ENCODE results near the gene TPTE2. TPM values are rescaled to one million over a fixed set of nuclear protein-coding genes. Genes with fewer than 3 reads are reported as not detected.
"Not testable (repeated sequence)": the region's sequence is repeated elsewhere in the genome, so short reads cannot be mapped to it uniquely, and the experiment has no call there.

Gene TPTE2
- total RNA-seq (2014; rRNA removed; shearing (Covaris generic)) (not detected in 2 replicates), polyA plus RNA-seq (2016; fragmentation: Nextera tagmentation; extraction: Ambion mirVana) (not detected in 2 replicates)
- long read RNA-seq: 0 reads

DNA sequence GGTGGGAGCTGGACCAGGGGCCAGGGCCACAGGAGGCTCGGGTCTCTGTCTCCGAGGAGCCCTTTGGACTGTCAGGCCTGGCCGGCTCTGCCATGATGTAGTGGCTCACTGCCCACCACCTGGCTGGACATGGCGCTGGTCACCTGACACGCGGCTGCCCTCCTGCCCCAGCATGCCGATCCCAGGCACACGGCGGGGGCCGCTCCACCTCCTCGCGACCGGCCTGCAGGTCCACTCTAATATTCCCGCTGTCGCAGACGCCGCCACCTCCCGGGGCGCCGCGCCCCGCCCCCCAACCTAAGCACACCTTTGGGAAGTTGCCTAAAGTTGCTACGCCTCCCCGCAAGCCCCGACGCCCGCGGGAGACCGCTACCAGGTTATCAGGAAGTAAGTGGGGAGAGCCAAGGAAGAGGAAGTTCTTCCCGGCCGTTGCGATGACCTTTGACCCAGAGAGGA lies at the start of gene TPTE2:
TPTE2 (minus strand) TSS at position 406 of the 456 bp plus-strand sequence. CDS start 58,298 bp downstream, outside the sequence.
- H3K4me1 Mint-ChIP-seq; H3K4me1 ChIP-seq (ENCODE audit: insufficient read depth); H3K27ac Mint-ChIP-seq; H3K27me3 ChIP-seq (ENCODE audit: insufficient read depth); H3K79me2 ChIP-seq (replicated peaks; ENCODE audit: insufficient read depth); H4K20me1 ChIP-seq (replicated peaks; ENCODE audit: insufficient read depth); H3K9me2 ChIP-seq (ENCODE audit: insufficient read depth); H3K4me3 Mint-ChIP-seq; H3K36me3 Mint-ChIP-seq (ENCODE audit: low read depth); H3F3A ChIP-seq (replicated peaks; ENCODE audit: low read depth); H3K27ac ChIP-seq (ENCODE audit: low read depth); H3K4me2 ChIP-seq; H3K27me3 Mint-ChIP-seq (ENCODE audit: insufficient read depth, low read depth, poor library complexity); ATAC-seq; DNase-seq (ENCODE audit: low spot score); H2AFZ ChIP-seq; H3K4me3 ChIP-seq; H3K36me3 ChIP-seq (ENCODE audit: insufficient read depth): not testable (repeated sequence)
- H3K9me3 Mint-ChIP-seq: peaks cover 50% of the 10 kb centered on the region

DNA sequence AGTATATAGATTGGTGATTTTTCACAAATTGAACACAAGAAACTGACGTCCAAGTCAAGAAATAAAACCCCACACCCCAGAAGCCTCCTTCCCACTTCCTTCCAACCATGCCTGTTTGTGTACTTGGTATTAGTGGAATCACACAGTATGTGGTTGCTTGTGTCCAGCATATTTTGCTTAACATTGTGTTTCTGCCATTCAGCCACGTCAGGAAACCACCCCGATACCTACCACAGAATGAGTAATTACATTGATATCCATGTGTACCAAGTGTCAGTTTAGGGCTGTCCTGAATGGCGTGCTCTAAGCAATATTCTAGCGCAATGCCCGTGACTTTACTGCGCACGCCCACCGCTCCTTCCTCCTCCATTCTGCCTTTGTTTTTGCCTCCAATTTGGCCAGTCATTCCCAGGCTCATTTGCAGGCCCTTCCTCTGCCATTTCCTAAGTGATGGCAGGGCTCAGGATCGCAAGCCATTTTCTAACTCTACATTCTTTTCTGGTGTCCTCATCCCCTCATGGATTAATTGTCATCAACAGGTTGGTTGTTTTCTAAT lies 46.3 kb upstream of the TPTE2 start:
- H3K9me3 Mint-ChIP-seq: peaks cover 65% of the 10 kb centered on the region
- Histone ChIP-seq H3K4me3 (no peak overlapping the region), H4K20me1 (replicated peaks; ENCODE audit: insufficient read depth) (no peaks in the 10 kb centered on the region), H3K4me2 (no peak overlapping the region), H3K79me2 (replicated peaks; ENCODE audit: insufficient read depth) (peaks cover 13% of the 10 kb centered on the region), H3K4me1 (ENCODE audit: insufficient read depth) (no peaks in the 10 kb centered on the region; the same call in 1 of the 2 replicates), H3K36me3 (ENCODE audit: insufficient read depth) (peaks cover 7% of the 10 kb centered on the region), H3K9me2 (ENCODE audit: insufficient read depth) (no peaks in the 10 kb centered on the region), H3K27ac (ENCODE audit: low read depth) (0 out of 2 replicates have a peak overlapping the region, but pooled peaks have one; percentile 23), H2AFZ (no peak overlapping the region), H3K27me3 (ENCODE audit: insufficient read depth) (peaks cover 17% of the 10 kb centered on the region), H3F3A (replicated peaks; ENCODE audit: low read depth) (peaks cover 3% of the 10 kb centered on the region; the same call in 1 of the 2 replicates)
- DNase-seq (ENCODE audit: low spot score) (no peak), ATAC-seq (no peak)
- peaks cover 55% of the 10 kb centered on the region for H3K36me3 Mint-ChIP-seq (ENCODE audit: low read depth)
- H3K27me3 Mint-ChIP-seq (ENCODE audit: insufficient read depth, low read depth, poor library complexity): peaks cover 6% of the 10 kb centered on the region
- no peaks in the 10 kb centered on the region; the same call in 1 of the 3 replicates for H3K4me1 Mint-ChIP-seq
- no peak overlapping the region for H3K4me3 Mint-ChIP-seq
- H3K27ac Mint-ChIP-seq: no peak overlapping the region
- no peak for TF ChIP-seq JUNB (IDR thresholded peaks at IDR 0.05; ENCODE audit: unreplicated experiment)
- TF ChIP-seq, protein P1, sequence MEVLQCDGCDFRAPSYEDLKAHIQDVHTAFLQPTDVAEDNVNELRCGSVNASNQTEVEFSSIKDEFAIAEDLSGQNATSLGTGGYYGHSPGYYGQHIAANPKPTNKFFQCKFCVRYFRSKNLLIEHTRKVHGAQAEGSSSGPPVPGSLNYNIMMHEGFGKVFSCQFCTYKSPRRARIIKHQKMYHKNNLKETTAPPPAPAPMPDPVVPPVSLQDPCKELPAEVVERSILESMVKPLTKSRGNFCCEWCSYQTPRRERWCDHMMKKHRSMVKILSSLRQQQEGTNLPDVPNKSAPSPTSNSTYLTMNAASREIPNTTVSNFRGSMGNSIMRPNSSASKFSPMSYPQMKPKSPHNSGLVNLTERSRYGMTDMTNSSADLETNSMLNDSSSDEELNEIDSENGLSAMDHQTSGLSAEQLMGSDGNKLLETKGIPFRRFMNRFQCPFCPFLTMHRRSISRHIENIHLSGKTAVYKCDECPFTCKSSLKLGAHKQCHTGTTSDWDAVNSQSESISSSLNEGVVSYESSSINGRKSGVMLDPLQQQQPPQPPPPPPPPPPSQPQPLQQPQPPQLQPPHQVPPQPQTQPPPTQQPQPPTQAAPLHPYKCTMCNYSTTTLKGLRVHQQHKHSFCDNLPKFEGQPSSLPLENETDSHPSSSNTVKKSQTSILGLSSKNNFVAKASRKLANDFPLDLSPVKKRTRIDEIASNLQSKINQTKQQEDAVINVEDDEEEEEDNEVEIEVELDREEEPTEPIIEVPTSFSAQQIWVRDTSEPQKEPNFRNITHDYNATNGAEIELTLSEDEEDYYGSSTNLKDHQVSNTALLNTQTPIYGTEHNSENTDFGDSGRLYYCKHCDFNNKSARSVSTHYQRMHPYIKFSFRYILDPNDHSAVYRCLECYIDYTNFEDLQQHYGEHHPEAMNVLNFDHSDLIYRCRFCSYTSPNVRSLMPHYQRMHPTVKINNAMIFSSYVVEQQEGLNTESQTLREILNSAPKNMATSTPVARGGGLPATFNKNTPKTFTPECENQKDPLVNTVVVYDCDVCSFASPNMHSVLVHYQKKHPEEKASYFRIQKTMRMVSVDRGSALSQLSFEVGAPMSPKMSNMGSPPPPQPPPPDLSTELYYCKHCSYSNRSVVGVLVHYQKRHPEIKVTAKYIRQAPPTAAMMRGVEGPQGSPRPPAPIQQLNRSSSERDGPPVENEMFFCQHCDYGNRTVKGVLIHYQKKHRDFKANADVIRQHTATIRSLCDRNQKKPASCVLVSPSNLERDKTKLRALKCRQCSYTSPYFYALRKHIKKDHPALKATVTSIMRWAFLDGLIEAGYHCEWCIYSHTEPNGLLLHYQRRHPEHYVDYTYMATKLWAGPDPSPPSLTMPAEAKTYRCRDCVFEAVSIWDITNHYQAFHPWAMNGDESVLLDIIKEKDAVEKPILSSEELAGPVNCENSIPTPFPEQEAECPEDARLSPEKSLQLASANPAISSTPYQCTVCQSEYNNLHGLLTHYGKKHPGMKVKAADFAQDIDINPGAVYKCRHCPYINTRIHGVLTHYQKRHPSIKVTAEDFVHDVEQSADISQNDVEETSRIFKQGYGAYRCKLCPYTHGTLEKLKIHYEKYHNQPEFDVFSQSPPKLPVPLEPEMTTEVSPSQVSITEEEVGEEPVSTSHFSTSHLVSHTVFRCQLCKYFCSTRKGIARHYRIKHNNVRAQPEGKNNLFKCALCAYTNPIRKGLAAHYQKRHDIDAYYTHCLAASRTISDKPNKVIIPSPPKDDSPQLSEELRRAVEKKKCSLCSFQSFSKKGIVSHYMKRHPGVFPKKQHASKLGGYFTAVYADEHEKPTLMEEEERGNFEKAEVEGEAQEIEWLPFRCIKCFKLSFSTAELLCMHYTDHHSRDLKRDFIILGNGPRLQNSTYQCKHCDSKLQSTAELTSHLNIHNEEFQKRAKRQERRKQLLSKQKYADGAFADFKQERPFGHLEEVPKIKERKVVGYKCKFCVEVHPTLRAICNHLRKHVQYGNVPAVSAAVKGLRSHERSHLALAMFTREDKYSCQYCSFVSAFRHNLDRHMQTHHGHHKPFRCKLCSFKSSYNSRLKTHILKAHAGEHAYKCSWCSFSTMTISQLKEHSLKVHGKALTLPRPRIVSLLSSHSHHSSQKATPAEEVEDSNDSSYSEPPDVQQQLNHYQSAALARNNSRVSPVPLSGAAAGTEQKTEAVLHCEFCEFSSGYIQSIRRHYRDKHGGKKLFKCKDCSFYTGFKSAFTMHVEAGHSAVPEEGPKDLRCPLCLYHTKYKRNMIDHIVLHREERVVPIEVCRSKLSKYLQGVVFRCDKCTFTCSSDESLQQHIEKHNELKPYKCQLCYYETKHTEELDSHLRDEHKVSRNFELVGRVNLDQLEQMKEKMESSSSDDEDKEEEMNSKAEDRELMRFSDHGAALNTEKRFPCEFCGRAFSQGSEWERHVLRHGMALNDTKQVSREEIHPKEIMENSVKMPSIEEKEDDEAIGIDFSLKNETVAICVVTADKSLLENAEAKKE (CRISPR knock-in tag; IDR thresholded peaks at IDR 0.05): no peak
- TF ChIP-seq, protein P2, sequence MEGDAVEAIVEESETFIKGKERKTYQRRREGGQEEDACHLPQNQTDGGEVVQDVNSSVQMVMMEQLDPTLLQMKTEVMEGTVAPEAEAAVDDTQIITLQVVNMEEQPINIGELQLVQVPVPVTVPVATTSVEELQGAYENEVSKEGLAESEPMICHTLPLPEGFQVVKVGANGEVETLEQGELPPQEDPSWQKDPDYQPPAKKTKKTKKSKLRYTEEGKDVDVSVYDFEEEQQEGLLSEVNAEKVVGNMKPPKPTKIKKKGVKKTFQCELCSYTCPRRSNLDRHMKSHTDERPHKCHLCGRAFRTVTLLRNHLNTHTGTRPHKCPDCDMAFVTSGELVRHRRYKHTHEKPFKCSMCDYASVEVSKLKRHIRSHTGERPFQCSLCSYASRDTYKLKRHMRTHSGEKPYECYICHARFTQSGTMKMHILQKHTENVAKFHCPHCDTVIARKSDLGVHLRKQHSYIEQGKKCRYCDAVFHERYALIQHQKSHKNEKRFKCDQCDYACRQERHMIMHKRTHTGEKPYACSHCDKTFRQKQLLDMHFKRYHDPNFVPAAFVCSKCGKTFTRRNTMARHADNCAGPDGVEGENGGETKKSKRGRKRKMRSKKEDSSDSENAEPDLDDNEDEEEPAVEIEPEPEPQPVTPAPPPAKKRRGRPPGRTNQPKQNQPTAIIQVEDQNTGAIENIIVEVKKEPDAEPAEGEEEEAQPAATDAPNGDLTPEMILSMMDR (conservative IDR thresholded peaks at IDR 0.05; ENCODE audit: low read depth in 2 of 2): no peak
- no peak for TF ChIP-seq ZNF331 (CRISPR knock-in tag; IDR thresholded peaks at IDR 0.05; ENCODE audit: low read depth)
- TF ChIP-seq, protein P3, sequence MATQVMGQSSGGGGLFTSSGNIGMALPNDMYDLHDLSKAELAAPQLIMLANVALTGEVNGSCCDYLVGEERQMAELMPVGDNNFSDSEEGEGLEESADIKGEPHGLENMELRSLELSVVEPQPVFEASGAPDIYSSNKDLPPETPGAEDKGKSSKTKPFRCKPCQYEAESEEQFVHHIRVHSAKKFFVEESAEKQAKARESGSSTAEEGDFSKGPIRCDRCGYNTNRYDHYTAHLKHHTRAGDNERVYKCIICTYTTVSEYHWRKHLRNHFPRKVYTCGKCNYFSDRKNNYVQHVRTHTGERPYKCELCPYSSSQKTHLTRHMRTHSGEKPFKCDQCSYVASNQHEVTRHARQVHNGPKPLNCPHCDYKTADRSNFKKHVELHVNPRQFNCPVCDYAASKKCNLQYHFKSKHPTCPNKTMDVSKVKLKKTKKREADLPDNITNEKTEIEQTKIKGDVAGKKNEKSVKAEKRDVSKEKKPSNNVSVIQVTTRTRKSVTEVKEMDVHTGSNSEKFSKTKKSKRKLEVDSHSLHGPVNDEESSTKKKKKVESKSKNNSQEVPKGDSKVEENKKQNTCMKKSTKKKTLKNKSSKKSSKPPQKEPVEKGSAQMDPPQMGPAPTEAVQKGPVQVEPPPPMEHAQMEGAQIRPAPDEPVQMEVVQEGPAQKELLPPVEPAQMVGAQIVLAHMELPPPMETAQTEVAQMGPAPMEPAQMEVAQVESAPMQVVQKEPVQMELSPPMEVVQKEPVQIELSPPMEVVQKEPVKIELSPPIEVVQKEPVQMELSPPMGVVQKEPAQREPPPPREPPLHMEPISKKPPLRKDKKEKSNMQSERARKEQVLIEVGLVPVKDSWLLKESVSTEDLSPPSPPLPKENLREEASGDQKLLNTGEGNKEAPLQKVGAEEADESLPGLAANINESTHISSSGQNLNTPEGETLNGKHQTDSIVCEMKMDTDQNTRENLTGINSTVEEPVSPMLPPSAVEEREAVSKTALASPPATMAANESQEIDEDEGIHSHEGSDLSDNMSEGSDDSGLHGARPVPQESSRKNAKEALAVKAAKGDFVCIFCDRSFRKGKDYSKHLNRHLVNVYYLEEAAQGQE (IDR thresholded peaks at IDR 0.05; ENCODE audit: unreplicated experiment): no peak
- TF ChIP-seq NANOG (IDR thresholded peaks at IDR 0.05; ENCODE audit: borderline replicate concordance): no peak
